Trophoblast cell (in vitro differentiated cells and primary cell): ENCODE measurements around the gene PPFIBP2.
A peak's percentile ranks its signal among the peaks of the same experiment; 100 is the strongest.
"Not testable (repeated sequence)": the region's sequence is repeated elsewhere in the genome, so short reads cannot be mapped to it uniquely, and the experiment has no call there.

ENCODE experiments used
- DNase-seq, 2 donors: peaks; one replicate each; pipeline ENCODE4 v3.0.0-alpha.2; 2016
- H2AFZ ChIP-seq: 2 replicates; pipeline ENCODE4 v1.6.1; 2013; ENCODE audit warnings: low read length, moderate library complexity, mild to moderate bottlenecking; ENCODE audit not compliant: insufficient read depth, poor library complexity
- H2AK5ac ChIP-seq: 2 replicates; pipeline ENCODE4 v1.6.1; 2013; ENCODE audit warnings: mild to moderate bottlenecking, low read length
- H2BK120ac ChIP-seq: 2 replicates; pipeline ENCODE4 v1.6.1; 2013; ENCODE audit warnings: low read length, mild to moderate bottlenecking, moderate library complexity; ENCODE audit not compliant: insufficient read depth, poor library complexity
- H2BK12ac ChIP-seq: 2 replicates; pipeline ENCODE4 v1.6.1; 2013; ENCODE audit warnings: mild to moderate bottlenecking, low read length, moderate library complexity
- H2BK5ac ChIP-seq: 2 replicates; pipeline ENCODE4 v1.6.1; 2013; ENCODE audit warnings: low read length, low read depth, moderate library complexity, mild to moderate bottlenecking; ENCODE audit not compliant: poor library complexity
- H3K14ac ChIP-seq: 2 replicates; pipeline ENCODE4 v1.6.1; 2013; ENCODE audit warnings: mild to moderate bottlenecking, low read length
- H3K18ac ChIP-seq: 2 replicates; pipeline ENCODE4 v1.6.1; 2013; ENCODE audit warnings: mild to moderate bottlenecking, low read length
- H3K23ac ChIP-seq: 2 replicates; pipeline ENCODE4 v1.6.1; 2013; ENCODE audit warnings: low read length
- H3K27ac ChIP-seq: 2 replicates; pipeline ENCODE4 v1.5.1; 2013; ENCODE audit warnings: low read depth, mild to moderate bottlenecking, inconsistent platforms, low read length, moderate library complexity
- H3K27me3 ChIP-seq: 2 replicates; pipeline ENCODE4 v1.6.1; 2013; ENCODE audit warnings: inconsistent platforms, mild to moderate bottlenecking, low read length, moderate library complexity; ENCODE audit not compliant: insufficient read depth
- H3K36me3 ChIP-seq, 2 experiments: 1 replicate in 1 of 2; 2 replicates in 1 of 2; pipeline ENCODE4 v1.6.1; 2013; ENCODE audit warnings: low read length in 2 of 2, mild to moderate bottlenecking in 2 of 2, moderate library complexity in 1 of 2; ENCODE audit not compliant: insufficient read depth in 2 of 2, control insufficient read depth in 1 of 2
- H3K4ac ChIP-seq: 2 replicates; pipeline ENCODE4 v1.6.1; 2013; ENCODE audit warnings: low read depth, mild to moderate bottlenecking, low read length, moderate library complexity
- H3K4me1 ChIP-seq, 2 experiments: 1 replicate in 1 of 2; 2 replicates in 1 of 2; pipeline ENCODE4 v1.6.1; 2013; ENCODE audit warnings: low read length in 2 of 2, mild to moderate bottlenecking in 2 of 2, moderate library complexity in 1 of 2; ENCODE audit not compliant: insufficient read depth in 2 of 2, control insufficient read depth in 1 of 2
- H3K4me2 ChIP-seq: 2 replicates; pipeline ENCODE4 v1.6.1; 2013; ENCODE audit warnings: inconsistent platforms, mild to moderate bottlenecking, low read length, moderate library complexity
- H3K4me3 ChIP-seq: 2 replicates; pipeline ENCODE4 v1.5.1; 2013; ENCODE audit warnings: mild to moderate bottlenecking, low read depth, low read length, inconsistent platforms
- H3K79me1 ChIP-seq: one replicate; pipeline ENCODE4 v1.6.1; 2013; ENCODE audit warnings: low read length
- H3K79me2 ChIP-seq: 2 replicates; pipeline ENCODE4 v1.6.1; 2013; ENCODE audit warnings: low read length, mild to moderate bottlenecking; ENCODE audit not compliant: control insufficient read depth, insufficient read depth, poor library complexity
- H3K9ac ChIP-seq: 2 replicates; pipeline ENCODE4 v1.6.1; 2013; ENCODE audit warnings: mild to moderate bottlenecking, low read length
- H3K9me3 ChIP-seq: 2 replicates; pipeline ENCODE4 v1.6.1; 2013; ENCODE audit warnings: low read depth, mild to moderate bottlenecking, control low read depth, inconsistent platforms, low read length; ENCODE audit not compliant: insufficient read depth
- H4K12ac ChIP-seq: 2 replicates; pipeline ENCODE4 v1.6.1; 2013; ENCODE audit warnings: low read depth, mild to moderate bottlenecking, low read length, moderate library complexity
- H4K8ac ChIP-seq: 2 replicates; pipeline ENCODE4 v1.6.1; 2013; ENCODE audit warnings: low read depth, mild to moderate bottlenecking, low read length, moderate library complexity
- H4K91ac ChIP-seq: one replicate; pipeline ENCODE4 v1.6.1; 2013; ENCODE audit warnings: low read depth, mild to moderate bottlenecking, low read length, moderate library complexity
- WGBS: extraction: QIAGEN DNeasy Blood & Tissue Kit; methylation state at CpG from one replicate; pipeline ENCODE4 v1.1.7; 2013; ENCODE audit warnings: missing lambda C conversion rate; ENCODE audit not compliant: insufficient read length, insufficient coverage; ENCODE audit errors: extremely low coverage; 5-methylcytosine and 5-hydroxymethylcytosine counted together

The PPFIBP2 gene

GRCh38 chr11:7663531-7663930, 149.7 kb downstream of the PPFIBP2 start:
- WGBS: no CpG with 5 or more reads among the region's 16 CpGs
- not testable (repeated sequence) for H4K91ac ChIP-seq, H3K4ac ChIP-seq, H3K4me3 ChIP-seq, H4K8ac ChIP-seq, H3K27me3 ChIP-seq, H3K4me2 ChIP-seq, H3K23ac ChIP-seq, H2BK120ac ChIP-seq, H3K9ac ChIP-seq, H3K27ac ChIP-seq, H3K4me1 ChIP-seq, H2BK5ac ChIP-seq, H2BK12ac ChIP-seq, H3K18ac ChIP-seq, H4K12ac ChIP-seq, H2AK5ac ChIP-seq, H3K79me1 ChIP-seq, H2AFZ ChIP-seq, H3K9me3 ChIP-seq, H3K14ac ChIP-seq, DNase-seq, H3K79me2 ChIP-seq
- peaks cover 31% of the 10 kb centered on the region in 2 experiments for H3K36me3 ChIP-seq

GRCh38 chr11:7664867-7665266, 151.1 kb downstream of the PPFIBP2 start:
- WGBS: no CpG with 5 or more reads among the region's 6 CpGs
- Histone ChIP-seq H3K27me3 (no peaks in the 10 kb centered on the region), H3K4me3 (no peak overlapping the region), H3K79me1 (no peaks in the 10 kb centered on the region), H3K23ac (no peak overlapping the region), H4K91ac (no peak overlapping the region), H2AK5ac (no peak overlapping the region), H3K9me3 (peaks cover 2% of the 10 kb centered on the region), H4K8ac (no peak overlapping the region), H2BK5ac (no peak overlapping the region), H3K18ac (no peak overlapping the region), H2BK120ac (no peak overlapping the region), H2AFZ (no peak overlapping the region), H3K4me1 (peaks cover 7 to 13% of the 10 kb centered on the region in 2 experiments), H2BK12ac (no peak overlapping the region), H3K36me3 (peaks cover 31 to 37% of the 10 kb centered on the region in 2 experiments), H4K12ac (no peak overlapping the region), H3K79me2 (no peaks in the 10 kb centered on the region), H3K4ac (no peak overlapping the region), H3K4me2 (no peak overlapping the region), H3K14ac (no peak overlapping the region), H3K9ac (no peak overlapping the region), H3K27ac (no peak overlapping the region)
- DNase-seq: no peak

GRCh38 chr11:7665473-7666291, 151.9 kb downstream of the PPFIBP2 start:
- Histone ChIP-seq H3K14ac (no peak overlapping the region), H3K4me1 (peaks cover 7 to 17% of the 10 kb centered on the region in 2 experiments), H4K12ac (no peak overlapping the region), H2BK120ac (no peak overlapping the region), H3K18ac (no peak overlapping the region), H3K4ac (no peak overlapping the region), H4K91ac (no peak overlapping the region), H3K23ac (no peak overlapping the region), H3K79me2 (no peaks in the 10 kb centered on the region), H3K27me3 (no peaks in the 10 kb centered on the region), H3K36me3 (peaks cover 31 to 37% of the 10 kb centered on the region in 2 experiments), H3K79me1 (no peaks in the 10 kb centered on the region), H3K4me3 (no peak overlapping the region), H2AK5ac (no peak overlapping the region), H3K9ac (no peak overlapping the region), H2BK12ac (no peak overlapping the region), H3K9me3 (peaks cover 2% of the 10 kb centered on the region), H2BK5ac (no peak overlapping the region), H3K4me2 (no peak overlapping the region), H4K8ac (no peak overlapping the region), H2AFZ (no peak overlapping the region), H3K27ac (no peak overlapping the region)
- no CpG with 5 or more reads among the region's 20 CpGs for WGBS
- peak; percentile 79 to 89 for DNase-seq

- H3K23ac ChIP-seq: no peak overlapping the region
- H3K27ac ChIP-seq: no peak overlapping the region
- H4K12ac ChIP-seq: no peak overlapping the region
- DNase-seq: no peak
- no peak overlapping the region for H2BK120ac ChIP-seq
- H3K36me3 ChIP-seq: peaks cover 31 to 37% of the 10 kb centered on the region in 2 experiments
- H2AK5ac ChIP-seq: no peak overlapping the region
- H4K91ac ChIP-seq: no peak overlapping the region
- no peak overlapping the region for H3K4me3 ChIP-seq
- H2AFZ ChIP-seq: no peak overlapping the region
- peaks cover 12 to 24% of the 10 kb centered on the region in 2 experiments for H3K4me1 ChIP-seq
- H3K18ac ChIP-seq: no peak overlapping the region
- no peaks in the 10 kb centered on the region for H3K79me2 ChIP-seq
- H4K8ac ChIP-seq: no peak overlapping the region
- no peaks in the 10 kb centered on the region for H3K27me3 ChIP-seq
- H3K14ac ChIP-seq: no peak overlapping the region
- H2BK5ac ChIP-seq: no peak overlapping the region
- no peak overlapping the region for H2BK12ac ChIP-seq
- H3K9me3 ChIP-seq: peaks cover 2% of the 10 kb centered on the region
- H3K9ac ChIP-seq: no peak overlapping the region
- no peak overlapping the region for H3K4me2 ChIP-seq
- H3K79me1 ChIP-seq: no peaks in the 10 kb centered on the region
- no peak overlapping the region for H3K4ac ChIP-seq
- no CpG with 5 or more reads among the region's 7 CpGs for WGBS
Measured at GRCh38 chr11:7666292-7666866, 152.6 kb downstream of the PPFIBP2 start.
